GM18498 (cell line): ENCODE results near the gene RGMB.
"Not testable (repeated sequence)": the region's sequence is repeated elsewhere in the genome, so short reads cannot be mapped to it uniquely, and the experiment has no call there.

Source experiments
- ATAC-seq: cut with Tn5 transposase; IDR thresholded peaks from one replicate; pipeline ENCODE4 v1.9.1; 2021; ENCODE audit warnings: mild to moderate bottlenecking, moderate library complexity; ENCODE audit not compliant: unreplicated experiment

RGMB gene, protein sequence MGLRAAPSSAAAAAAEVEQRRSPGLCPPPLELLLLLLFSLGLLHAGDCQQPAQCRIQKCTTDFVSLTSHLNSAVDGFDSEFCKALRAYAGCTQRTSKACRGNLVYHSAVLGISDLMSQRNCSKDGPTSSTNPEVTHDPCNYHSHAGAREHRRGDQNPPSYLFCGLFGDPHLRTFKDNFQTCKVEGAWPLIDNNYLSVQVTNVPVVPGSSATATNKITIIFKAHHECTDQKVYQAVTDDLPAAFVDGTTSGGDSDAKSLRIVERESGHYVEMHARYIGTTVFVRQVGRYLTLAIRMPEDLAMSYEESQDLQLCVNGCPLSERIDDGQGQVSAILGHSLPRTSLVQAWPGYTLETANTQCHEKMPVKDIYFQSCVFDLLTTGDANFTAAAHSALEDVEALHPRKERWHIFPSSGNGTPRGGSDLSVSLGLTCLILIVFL

GRCh38 chr5:98773464-98774191 lies at the start of gene RGMB:
Gene RGMB, plus strand, starts transcription at chr5:98773663. Its CDS starts 408 bp downstream, at chr5:98774071.
- peak; percentile 87 for ATAC-seq

DNA sequence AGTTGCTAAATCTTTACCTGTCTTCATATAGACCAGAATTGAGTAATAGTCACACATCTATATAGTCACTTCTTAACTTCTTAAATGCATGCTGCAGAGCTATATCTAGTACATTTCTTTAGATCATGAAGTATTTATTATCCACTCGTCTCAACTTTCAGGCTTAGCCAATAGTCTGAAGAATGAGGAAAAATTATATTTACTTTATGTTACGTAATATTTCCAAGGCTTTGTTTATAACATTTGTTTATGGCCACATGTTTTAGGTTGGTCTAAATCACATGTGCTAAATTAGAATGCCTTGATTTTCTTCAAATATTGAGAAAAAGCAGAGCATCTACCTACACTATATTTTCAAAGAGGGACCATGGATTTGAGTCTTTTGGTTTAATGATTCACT lies 47.2 kb upstream of the RGMB start:
- no peak for ATAC-seq

- ATAC-seq, result no peak
Measured at GRCh38 chr5:98727686-98728085, 45.8 kb upstream of the RGMB start.

DNA sequence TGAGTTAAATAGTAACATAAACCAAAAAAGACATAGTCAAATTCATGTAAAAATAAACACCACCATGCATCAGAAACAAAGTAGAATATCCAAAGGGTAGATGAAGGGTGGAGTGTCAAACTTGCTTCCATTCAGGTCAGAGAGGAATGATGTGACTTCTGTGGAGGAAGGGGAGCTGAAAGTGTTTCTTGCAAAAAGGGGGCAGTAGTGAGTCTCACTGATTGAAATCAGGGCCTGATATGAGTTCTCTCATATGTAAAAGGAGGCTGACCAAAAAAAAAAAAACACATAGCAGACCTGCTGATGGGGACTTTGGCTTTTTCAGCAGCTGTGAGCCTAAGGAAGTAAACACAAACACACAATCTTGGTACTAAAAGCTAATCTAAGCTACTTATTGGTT lies 38.8 kb upstream of the RGMB start:
- ATAC-seq, result no peak

GRCh38 chr5:98735806-98736507 lies 37.5 kb upstream of the RGMB start:
- ATAC-seq, result no peak

DNA sequence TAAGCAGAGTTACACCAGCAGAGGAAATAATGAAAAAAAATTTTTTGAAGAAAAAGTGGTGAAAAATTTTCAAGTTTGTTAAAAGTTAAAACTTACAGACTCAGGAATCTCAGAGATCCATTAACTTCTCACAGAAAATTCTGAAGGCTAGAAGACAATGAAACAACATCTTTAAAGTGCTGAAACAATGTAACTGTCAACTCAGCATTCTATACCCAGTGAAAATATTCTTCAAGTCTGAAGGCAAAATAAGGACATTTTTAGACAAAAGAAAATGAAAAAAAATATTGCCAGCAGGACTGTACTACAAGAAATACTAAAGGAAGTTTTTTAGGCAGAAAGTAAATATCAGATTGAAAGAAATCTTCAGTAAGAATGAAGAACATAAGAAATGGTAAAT lies 36.7 kb upstream of the RGMB start:
- ATAC-seq, result no peak

DNA sequence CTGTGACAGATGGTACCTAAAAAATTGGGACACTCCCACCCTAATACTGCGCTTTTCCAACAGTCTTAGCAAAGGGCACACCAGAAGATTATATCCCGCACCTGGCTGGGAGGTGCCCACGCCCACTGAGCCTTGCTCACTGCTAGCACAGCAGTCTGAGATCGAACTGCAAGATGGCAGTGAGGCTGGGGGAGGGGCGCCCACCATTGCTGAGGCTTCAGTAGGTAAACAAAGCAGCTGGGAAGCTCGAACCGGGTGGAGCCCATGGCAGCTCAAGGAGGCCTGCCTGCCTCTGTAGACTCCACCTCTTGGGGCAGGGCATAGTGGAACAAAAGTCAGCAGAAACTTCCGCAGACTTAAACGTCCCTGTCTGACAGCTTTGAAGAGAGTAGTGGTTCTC lies 36.0 kb upstream of the RGMB start:
- ATAC-seq, result not testable (repeated sequence)

GRCh38 chr5:98738481-98739149 lies 34.8 kb upstream of the RGMB start:
- not testable (repeated sequence) for ATAC-seq

DNA sequence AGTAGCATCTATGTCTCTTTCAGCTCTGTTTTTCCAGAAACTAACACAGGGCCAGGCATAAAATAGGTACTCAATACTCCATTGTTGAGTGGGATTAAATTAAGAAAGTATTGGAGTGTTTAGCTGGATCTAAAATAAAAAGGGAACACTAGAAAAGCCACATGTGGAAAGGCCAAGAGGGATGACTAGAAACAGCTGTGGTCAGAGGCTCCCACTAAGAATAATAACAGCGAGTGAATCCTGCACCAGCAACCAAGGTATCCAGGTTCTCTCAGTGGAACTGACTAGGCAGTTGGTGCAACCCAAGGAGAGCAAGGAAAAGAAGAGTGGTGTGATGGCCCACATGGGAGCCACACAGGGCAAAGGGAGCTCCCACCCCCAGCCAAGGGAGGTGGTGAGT lies 31.5 kb upstream of the RGMB start:
- ATAC-seq, result no peak

DNA sequence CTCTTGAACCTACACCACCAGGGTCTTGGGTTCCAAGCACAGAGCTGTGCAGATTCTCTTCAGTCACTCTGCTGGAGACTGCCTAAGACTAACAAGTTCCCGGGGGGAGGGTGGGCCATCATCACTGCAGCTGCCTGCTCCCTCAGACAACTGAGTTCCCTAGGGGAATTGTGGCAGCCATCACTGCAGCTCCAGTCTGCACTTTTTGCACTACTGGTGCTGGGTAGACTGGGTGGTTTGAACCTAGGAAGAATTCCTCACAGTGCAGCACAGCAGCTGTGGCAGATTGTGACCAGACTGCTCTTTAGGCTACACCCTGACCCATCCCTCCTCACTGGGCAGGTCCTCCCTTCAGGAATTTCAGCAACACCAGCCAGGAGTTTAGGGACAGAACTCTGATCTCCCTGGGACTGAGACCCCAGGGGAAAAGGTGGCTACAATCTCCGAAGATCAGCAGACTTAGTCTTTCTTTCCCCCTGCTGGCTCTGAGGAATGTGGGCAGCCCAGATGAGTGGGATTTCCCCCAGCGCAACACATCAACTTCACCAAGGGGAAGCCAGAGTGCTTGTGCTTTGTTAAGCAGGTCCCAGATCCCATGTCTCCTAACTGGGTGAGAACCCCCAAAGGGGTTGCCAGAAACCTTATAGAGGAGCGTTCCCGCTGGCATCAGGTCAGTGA lies 30.9 kb upstream of the RGMB start:
- no peak for ATAC-seq

DNA sequence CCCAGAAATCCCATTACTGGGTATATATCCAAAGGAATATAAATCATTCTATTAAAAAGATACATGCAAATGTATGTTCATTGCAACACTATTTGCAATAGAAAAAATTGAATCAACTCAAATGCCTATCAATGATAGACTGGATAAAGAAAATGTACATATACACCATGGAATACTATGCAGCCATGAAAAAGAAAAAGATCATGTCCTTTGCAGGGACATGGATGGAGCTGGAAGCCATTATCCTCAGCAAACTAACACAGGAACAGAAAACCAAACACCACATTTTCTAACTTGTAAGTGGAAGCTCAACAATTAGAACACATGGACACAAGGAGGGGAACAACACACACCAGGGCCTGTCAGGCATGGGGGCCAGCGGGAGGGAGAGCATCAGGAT lies 25.2 kb upstream of the RGMB start:
- ATAC-seq, result not testable (repeated sequence)

GRCh38 chr5:98749046-98749445 lies 24.4 kb upstream of the RGMB start:
- ATAC-seq, result no peak

DNA sequence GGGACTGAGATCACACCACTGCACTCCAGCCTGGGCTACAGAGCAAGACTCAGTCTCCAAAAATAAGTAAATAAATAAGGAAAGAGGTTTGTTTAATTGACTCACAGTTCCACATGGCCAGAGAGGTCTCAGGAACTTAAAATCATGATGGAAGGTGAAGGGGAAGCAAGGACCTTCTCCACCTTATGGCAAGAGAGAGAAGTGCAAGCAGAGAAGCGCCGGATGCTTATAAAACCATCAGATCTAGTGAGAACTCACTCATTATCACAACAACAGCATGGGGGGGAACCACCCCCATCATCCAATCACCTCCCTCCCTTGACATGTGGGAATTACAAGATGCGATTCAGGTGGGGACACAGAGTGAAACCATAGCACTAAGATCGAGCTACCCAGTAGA lies 22.8 kb upstream of the RGMB start:
- ATAC-seq, result peak; percentile 73

DNA sequence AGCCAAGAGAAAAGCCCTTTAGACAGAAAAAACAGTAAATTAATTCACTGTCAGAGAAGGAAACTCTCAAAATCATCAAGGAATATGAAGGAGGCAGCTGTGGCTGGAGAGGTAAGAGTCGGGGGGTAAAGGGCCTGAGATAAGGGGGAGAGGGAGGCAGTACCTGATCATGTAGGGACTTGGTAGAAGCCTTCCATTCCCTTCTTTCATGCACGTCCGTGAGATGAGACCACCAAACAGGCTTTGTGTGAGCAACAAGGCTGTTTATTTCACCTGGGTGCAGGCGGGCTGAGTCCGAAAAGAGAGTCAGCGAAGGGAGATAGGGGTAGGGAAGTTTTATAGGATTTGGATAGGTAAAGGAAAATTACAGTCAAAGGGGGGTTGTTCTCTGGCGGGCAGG lies 21.1 kb upstream of the RGMB start:
- not testable (repeated sequence) for ATAC-seq

DNA sequence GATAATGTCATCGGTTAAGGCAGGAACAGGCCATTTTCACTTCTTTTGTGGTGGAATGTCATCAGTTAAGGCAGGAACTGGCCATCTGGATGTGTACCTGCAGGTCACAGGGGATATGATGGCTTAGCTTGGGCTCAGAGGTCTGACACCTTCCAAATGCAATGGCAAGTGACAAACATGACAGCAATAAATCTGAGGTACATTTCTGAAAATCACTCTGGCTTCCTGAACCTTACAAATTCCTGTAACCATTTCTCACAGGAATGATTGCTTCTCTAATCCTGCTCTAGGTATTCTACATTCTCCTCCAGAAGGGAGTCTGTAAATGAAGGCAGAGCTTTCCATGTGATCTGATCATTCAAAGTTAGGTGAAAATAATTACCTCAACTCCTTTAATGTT lies 20.7 kb upstream of the RGMB start:
- not testable (repeated sequence) for ATAC-seq

- ATAC-seq, result no peak
Measured at GRCh38 chr5:98753507-98753906, 20.0 kb upstream of the RGMB start.

GRCh38 chr5:98755406-98755805 lies 18.1 kb upstream of the RGMB start:
- no peak for ATAC-seq

DNA sequence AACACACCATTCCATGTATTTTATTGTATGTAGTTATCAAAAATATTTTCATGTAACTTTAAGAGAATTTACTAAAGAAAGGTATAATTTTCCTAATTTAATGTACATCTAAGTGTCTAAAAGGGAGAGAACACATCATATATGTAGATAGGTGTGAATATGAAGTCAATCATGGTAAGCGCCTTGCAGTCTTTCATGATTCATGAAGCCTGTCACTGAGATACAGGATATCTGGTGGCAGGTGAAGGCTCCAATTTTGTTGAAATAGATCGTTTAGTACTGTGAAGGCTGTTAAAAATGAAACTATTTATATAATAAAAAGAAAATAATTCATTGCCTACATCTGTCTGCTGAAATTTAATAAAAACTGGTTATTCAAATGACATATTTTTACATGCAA lies 15.5 kb upstream of the RGMB start:
- ATAC-seq, result no peak

GRCh38 chr5:98763001-98763630 lies 10.3 kb upstream of the RGMB start:
- no peak for ATAC-seq

DNA sequence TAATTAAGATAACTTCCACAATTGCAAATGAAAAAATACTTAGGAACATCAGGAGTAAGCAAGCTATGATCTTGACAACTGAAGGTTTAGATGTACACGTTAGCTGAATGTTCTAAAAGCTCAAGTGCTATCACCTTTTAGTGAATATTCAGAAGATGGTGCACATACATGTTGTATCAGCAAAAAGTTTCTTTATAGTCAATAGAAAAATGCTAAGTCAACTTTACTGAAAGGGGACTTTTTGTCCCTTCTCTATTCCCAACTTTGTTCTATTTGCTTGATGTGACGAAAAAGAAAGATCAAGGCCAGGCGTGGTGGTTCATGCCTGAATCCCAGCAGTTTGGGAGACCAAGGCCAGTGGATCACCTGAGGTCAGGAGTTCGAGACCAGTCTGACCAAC lies 7.6 kb upstream of the RGMB start:
- no peak for ATAC-seq
